Renal cortex interstitium (tissue), 15 donors: ENCODE results near the gene RBM15. TPM values are rescaled to one million over a fixed set of nuclear protein-coding genes. Genes with fewer than 3 reads are reported as not detected.

Experiments
- DNase-seq, 11 donors: peaks; one replicate each; pipeline ENCODE4 v3.0.0-alpha.2; 2013; ENCODE audit warnings: low read depth in 9 of 11, low spot score in 4 of 11; ENCODE audit errors: extremely low read depth in 1 of 11
- long read RNA-seq, 16 experiments: transcript quantifications; one replicate each; lab custom pipeline, GENCODE V29; 2026
- polyA plus RNA-seq, 3 donors: library from polyadenylated mRNA; unstranded; fragments of 120-200 nt; gene quantifications; one replicate each; pipeline ENCODE4 v1.2.1, GENCODE V29; 2013; ENCODE audit not compliant: insufficient read length in 3 of 3

RBM15 gene, protein sequence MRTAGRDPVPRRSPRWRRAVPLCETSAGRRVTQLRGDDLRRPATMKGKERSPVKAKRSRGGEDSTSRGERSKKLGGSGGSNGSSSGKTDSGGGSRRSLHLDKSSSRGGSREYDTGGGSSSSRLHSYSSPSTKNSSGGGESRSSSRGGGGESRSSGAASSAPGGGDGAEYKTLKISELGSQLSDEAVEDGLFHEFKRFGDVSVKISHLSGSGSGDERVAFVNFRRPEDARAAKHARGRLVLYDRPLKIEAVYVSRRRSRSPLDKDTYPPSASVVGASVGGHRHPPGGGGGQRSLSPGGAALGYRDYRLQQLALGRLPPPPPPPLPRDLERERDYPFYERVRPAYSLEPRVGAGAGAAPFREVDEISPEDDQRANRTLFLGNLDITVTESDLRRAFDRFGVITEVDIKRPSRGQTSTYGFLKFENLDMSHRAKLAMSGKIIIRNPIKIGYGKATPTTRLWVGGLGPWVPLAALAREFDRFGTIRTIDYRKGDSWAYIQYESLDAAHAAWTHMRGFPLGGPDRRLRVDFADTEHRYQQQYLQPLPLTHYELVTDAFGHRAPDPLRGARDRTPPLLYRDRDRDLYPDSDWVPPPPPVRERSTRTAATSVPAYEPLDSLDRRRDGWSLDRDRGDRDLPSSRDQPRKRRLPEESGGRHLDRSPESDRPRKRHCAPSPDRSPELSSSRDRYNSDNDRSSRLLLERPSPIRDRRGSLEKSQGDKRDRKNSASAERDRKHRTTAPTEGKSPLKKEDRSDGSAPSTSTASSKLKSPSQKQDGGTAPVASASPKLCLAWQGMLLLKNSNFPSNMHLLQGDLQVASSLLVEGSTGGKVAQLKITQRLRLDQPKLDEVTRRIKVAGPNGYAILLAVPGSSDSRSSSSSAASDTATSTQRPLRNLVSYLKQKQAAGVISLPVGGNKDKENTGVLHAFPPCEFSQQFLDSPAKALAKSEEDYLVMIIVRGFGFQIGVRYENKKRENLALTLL
- 10 to 100 TPM; 11.6 to 14.7 (median 11.9) TPM for polyA plus RNA-seq
- long read RNA-seq, donor 1, full-length matches to known transcripts = 5 of 5 reads
- long read RNA-seq, donor 1, partial matches to known transcripts = 0 of 5 reads
- long read RNA-seq, donor 1, other reads (novel, unspliced or antisense) = 0 of 5 reads
- long read RNA-seq, donor 2, partial matches to known transcripts = 0 of 4 reads
- long read RNA-seq, donor 2, other reads (novel, unspliced or antisense) = 0 of 4 reads
- long read RNA-seq, donor 3, transcript RBM15-203 (1 exons, 3,368 nt) = major isoform, 6 of 6 reads
- long read RNA-seq, donor 3, partial matches to known transcripts = 0 of 6 reads
- long read RNA-seq, donor 3, other reads (novel, unspliced or antisense) = 0 of 6 reads
- long read RNA-seq, donor 4, transcript RBM15-203 (1 exons, 3,368 nt) = major isoform, 5 of 5 reads
- long read RNA-seq, donor 4, partial matches to known transcripts = 0 of 5 reads
- long read RNA-seq, donor 4, other reads (novel, unspliced or antisense) = 0 of 5 reads
- long read RNA-seq, donor 5 = 0 reads
- long read RNA-seq, donor 6, transcript RBM15-203 (1 exons, 3,368 nt) = major isoform, 13 of 15 reads
- long read RNA-seq, donor 6, partial matches to known transcripts = 0 of 15 reads
- long read RNA-seq, donor 6, other reads (novel, unspliced or antisense) = 0 of 15 reads
- long read RNA-seq, donor 7, transcript RBM15-203 (1 exons, 3,368 nt) = major isoform, 7 of 7 reads
- long read RNA-seq, donor 7, partial matches to known transcripts = 0 of 7 reads
- long read RNA-seq, donor 7, other reads (novel, unspliced or antisense) = 0 of 7 reads
- long read RNA-seq, donor 8, transcript RBM15-203 (1 exons, 3,368 nt) = major isoform, 10 of 15 reads
- long read RNA-seq, donor 8, partial matches to known transcripts = 5 of 15 reads
- long read RNA-seq, donor 8, other reads (novel, unspliced or antisense) = 0 of 15 reads
- long read RNA-seq, donor 9, partial matches to known transcripts = 0 of 1 reads
- long read RNA-seq, donor 9, other reads (novel, unspliced or antisense) = 0 of 1 reads
- long read RNA-seq, donor 10, partial matches to known transcripts = 0 of 3 reads
- long read RNA-seq, donor 10, other reads (novel, unspliced or antisense) = 0 of 3 reads
- long read RNA-seq, donor 11, partial matches to known transcripts = 0 of 5 reads
- long read RNA-seq, donor 11, other reads (novel, unspliced or antisense) = 0 of 5 reads
- long read RNA-seq, donor 12, partial matches to known transcripts = 0 of 1 reads
- long read RNA-seq, donor 12, other reads (novel, unspliced or antisense) = 0 of 1 reads
- long read RNA-seq, donor 13, transcript RBM15-203 (1 exons, 3,368 nt) = major isoform, 13 of 13 reads
- long read RNA-seq, donor 13, partial matches to known transcripts = 0 of 13 reads
- long read RNA-seq, donor 13, other reads (novel, unspliced or antisense) = 0 of 13 reads
- long read RNA-seq, donor 14, partial matches to known transcripts = 0 of 4 reads
- long read RNA-seq, donor 14, other reads (novel, unspliced or antisense) = 0 of 4 reads
- long read RNA-seq, donor 15, full-length matches to known transcripts = 5 of 5 reads
- long read RNA-seq, donor 15, partial matches to known transcripts = 0 of 5 reads
- long read RNA-seq, donor 15, other reads (novel, unspliced or antisense) = 0 of 5 reads
- long read RNA-seq, donor 16, transcript RBM15-203 (1 exons, 3,368 nt) = major isoform, 20 of 23 reads
- long read RNA-seq, donor 16, partial matches to known transcripts = 0 of 23 reads
- long read RNA-seq, donor 16, other reads (novel, unspliced or antisense) = 0 of 23 reads

DNA sequence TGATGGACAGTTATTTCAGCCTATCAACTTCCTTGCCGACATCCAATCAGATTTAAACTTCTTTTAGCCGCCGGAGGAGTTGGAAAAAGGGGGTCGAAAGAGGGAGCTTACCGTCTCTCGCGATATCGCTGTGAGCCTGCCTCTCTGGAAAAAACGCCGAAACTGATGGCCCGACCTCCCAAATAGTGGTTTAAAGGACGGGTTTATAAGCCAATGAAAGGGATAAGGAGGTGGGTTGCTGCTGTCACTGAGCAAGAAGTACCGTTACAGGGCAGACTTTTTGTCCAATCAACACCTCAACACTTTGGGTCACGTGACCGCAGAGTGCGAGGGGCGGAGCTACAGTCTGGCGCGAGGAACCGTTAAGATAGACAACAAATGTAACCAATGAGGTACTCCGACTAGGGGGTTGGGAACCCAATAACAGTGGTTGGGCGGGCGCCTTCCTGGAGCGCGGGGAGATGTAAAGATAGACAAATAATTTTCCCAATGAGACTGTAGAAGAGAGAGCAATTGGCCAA, at the start of gene RBM15:
Gene RBM15 (plus strand): TSS at position 492 of the 521 bp plus-strand sequence. CDS start 29 bp downstream, at position 521.
- peak; percentile 100 for DNase-seq

DNA sequence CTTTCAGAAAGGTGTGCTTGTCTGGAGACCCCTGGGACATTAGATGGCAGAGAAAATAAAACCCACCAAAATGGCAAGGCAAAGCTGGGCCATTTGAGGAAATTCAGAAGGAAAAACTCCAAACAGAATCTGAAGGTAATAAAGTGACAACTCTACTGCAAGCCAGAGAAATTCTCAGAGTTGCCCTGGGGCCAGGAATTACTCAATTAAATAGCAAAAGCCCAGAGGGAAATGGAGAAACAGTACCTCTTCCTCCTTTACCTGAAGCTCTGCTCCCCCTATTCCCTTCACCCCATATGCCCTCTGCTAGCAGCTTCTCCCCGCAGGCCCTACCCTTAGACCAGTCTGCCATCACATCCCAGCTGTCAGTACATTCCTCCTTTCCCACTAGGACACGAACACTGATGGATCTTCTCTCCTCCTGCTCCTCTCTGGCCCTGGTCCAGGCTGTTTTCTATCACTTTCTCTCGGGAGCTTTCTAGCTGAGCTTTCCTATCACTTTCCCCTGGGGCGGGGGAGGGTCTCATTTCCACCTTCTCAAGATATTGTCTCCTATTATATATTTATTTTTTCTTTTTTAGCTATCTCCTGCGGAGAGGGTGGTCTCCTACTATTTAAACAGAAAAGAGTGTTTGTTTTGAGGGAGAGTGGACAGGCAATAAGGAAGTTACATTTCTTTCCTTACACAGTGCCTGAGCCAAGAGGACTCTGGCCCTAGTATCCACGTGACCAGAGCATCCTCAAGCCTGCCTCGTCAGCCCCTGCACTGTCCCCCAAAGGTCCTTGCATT, 47.7 kb upstream of the RBM15 start:
- DNase-seq = no peak

DNA sequence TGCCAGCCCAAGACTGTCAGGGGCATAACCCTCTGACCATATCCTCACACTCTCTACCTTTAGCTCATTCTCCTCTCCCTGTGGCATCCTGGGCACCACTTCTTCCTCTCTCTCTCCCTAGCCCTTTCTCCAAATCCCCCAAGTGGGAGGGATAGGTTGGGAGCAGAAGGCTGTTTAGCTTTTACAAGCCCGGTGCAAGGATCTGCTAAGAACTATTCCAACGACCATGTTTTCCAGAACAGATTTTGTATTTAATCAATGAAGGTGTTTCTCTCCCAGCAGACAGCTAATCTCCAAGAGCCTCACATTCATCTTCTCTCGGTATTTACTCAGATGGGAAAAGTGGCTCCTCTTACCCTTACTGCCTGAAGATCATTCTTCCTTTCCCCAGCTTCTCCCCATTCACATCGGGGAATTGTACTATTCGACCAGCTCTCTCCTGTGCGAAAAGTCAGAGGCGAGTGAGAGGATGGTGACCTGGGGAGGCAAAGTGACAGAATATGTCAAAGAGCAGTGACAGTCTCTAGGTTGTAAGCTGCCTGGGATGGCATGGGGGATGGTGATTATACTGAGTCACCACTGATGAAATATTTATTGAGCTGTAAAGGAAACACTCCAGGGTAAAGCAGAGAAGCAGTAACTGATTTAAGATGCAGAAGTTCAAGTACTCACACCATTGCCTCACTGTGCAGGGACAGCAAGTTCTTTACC, 47.0 kb upstream of the RBM15 start:
- DNase-seq = no peak

DNA sequence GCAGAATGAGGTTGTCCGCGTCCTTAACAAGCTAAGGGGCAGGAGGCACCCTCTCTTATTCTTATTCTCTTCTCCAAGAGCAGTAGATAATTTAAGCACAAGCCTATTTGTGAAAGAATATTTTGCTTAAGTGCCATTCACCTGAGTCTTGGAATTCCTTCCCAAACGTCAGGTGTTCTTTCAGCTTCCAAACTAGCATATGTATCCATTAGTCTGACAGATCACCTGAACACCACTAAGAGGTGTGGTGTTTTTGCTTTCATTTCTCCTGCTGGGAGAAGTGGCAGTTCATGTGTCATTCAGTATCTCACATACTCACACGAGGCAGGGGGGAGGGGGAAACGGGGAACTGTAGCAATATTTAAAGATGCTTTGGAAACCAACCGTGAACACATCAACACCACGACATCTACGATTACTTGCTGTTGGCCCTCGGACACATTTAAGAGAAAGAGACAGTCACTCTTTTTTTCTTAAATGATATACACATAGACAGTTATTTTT, 45.5 kb upstream of the RBM15 start:
- DNase-seq = no peak

DNA sequence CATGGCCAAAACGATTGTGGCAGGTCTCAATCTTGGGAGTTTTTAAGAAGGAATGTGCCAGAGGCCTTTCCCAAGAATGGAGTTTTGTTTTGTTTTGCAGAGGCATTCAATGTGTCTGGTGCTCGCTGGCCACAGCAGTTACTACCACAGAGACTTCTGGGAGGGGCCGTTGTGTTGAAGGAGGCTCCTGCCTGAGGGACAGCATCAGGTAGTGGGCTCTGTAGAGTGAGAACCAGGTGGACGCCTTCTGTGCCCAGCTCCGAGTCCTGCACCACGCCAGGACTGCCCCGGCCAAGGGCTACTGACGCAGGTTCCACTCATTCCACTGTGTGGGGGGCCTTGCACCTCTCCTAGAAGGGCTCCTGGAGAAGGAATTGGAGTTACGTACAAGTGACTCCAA, 44.9 kb upstream of the RBM15 start:
- DNase-seq = no peak

DNA sequence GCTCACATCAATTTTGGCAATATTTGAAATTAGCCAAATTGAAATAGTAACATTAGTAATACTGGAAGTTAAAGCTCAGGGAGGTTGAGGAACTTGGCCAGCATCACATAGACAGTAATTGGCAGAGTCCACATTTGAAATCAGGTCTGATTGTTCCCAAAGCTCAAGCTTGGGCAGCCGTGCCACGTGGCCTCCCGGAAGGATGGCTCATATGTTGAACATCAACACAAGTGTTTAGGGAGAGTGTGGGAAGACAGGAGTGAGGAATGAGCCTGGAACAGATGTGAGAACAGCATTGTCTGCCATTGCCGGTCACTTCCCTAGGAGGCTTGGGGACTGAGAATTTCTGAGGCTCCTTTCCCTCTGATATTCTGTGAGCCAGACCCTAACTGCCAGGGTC, 40.2 kb upstream of the RBM15 start:
- DNase-seq = no peak

DNA sequence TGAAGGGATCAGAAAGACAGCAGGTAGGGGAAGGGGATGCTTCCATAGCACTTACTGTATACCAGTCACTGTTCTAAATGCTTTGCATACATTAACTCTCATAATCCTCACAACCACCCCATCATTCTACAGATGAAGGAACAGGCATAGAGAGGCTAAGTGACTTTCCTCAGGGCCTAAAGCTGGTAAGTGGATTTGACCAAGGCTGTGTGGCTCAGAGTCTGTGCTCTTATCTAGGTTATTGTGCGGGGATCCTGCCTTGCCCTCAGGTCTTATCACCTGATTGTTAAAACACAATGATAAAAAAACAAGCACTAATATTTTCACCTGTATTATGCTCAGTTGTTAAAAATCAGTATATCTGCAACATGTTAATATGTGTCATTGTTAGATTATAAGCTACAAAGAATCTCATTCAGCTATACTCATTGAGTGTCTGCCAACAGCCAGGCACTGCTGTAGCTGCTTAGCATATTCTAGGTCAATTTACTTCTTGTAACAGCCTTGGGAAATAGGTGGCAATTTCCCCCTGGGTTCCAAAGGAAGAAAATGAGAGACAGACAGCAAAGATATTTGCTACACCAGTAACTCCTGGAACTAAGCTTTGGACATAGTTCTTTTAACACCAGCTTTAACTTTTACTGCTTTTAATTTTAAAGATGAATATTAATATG, 38.6 kb upstream of the RBM15 start:
- DNase-seq = no peak

DNA sequence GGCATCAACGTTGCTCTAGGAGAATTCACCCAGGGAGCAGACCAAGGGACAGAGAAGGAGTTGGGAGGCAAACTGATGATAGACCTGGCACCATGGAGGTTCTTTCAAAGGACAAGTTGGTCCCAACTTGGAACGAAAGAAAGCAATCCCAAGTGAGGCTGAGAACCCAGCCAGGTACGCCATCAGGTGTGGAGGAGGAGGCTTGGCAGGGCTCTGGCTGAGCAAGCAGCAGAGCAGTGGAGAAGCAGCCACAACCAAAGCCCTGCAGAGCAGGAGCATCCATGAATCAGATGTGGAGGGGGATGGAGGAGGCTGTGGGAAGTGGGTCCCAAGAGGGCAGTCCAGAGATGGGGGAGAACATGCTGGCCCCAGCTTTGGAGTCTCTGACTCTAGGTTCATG, 36.3 kb upstream of the RBM15 start:
- no peak for DNase-seq

DNA sequence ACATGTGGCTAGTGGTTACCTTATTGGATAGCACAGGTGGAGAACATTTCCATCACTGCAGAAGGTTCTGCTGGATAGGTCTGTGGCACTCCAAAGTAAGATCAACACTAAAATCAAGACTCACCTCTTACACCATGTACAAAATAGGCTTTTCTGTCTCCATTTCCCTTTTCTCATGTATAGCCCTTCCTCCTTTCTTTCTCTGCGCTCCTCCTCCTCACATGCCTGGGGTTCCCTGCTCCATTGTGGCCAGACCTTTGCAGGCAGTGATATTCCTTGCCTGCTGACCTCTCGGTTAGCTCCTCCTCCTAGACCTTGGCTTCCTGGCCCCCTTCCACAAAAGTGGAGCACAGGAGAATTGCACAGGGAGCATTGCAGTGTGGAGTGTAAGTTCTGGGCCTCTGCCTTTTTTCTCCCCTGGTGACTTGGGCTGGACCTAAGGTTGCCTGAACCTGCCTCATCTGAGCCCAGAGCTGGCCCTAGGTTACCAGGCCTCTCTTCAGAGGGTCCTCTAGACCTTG, 33.2 kb upstream of the RBM15 start:
- no peak for DNase-seq

DNA sequence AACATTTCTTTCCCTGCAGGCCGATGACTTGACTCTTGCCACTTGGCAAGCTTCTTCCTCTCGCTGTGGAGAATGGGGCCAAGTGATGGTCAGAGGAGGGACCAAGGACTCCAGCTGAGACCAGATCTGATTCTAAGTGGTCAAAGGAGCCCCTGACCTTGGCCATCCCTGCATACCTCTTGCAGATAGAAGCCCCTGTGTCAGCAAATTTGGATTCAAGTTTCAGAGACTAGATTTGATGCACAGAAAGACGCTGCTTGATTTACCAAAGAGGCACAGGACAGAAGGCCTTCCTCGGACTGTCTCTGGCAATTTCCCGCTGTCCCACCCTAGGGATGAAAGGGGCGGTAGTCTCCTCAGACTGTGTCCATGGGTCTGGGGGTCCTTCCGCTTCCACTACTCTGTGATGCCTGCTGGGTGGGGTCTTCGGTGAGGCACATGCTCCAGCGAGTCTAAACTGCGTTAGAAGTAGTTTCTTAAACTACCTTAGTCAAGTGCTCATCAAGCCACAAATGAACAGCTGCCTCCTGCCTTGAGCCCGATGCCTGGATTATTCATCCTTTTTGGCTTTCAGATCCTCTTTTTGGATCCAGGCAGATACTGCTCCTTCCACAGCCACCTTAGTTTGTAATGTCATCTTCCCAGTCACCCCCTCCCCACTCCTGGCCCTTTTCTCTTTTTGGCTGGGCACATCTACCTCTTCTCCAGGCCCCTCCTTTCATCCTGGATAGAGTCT, 31.8 kb upstream of the RBM15 start:
- DNase-seq = no peak

DNA sequence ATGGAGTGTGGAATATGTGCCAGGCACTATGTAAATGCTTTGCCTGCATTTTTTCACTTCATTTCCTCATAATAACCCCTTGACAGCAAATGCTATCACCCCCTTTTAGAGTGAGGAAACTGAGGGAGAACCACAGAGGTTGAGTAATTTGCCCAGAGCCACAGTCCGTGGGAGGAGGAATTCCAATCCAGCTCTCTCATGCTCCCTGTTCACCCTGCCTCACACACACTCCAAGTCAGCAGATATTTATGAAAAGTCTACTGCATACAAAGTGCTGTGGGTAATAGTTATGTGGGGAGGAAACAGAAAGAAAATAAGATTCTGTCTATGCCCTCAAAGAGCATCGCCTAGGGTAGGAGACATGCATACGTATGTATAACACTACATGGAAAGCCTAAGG, 30.9 kb upstream of the RBM15 start:
- DNase-seq = no peak

DNA sequence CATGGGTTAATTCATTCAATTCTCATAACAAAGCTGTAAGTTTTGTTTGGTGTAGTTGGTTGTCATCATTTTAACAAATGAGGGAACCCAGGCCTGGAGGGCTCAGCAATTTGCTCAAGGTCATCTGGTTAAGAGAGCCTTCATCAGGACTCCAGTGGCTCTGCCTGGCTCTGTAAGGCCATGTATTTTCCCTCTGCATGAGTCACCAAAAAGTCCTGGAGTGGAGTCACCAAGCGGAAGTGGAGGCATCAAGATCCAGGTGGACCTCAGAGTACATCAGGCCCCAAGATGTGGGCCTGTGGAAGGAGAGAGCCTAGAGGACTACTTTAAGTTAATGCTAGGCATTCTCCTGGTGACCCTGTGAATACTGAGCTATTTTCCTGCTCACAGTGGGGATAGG, 30.0 kb upstream of the RBM15 start:
- no peak for DNase-seq

DNA sequence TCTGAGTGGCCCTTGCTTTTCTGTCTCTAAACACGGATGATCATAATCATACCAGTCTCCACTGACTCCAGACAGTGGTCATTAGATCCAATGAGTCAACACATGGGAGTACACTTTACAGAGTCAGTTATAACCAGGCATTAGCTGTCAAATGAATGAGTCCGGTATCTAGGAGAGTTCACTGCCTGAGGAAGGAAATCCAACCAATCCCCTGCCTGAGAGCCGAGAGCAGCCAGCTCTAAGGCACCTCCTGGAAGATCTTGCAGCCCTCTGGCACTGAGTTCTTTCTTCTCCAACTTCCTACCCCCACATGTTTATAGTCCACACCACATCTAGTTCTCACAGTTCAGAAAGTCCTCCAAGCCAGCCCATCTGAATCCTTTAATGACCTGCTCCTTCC, 29.4 kb upstream of the RBM15 start:
- DNase-seq = no peak
